Hepatic stellate cell (primary cell): Measurements from ENCODE around the gene CMSS1.

Source experiments
- DNase-seq: peaks from one replicate; pipeline ENCODE4 v3.0.0; 2011; ENCODE audit warnings: low spot score

The CMSS1 gene

DNA sequence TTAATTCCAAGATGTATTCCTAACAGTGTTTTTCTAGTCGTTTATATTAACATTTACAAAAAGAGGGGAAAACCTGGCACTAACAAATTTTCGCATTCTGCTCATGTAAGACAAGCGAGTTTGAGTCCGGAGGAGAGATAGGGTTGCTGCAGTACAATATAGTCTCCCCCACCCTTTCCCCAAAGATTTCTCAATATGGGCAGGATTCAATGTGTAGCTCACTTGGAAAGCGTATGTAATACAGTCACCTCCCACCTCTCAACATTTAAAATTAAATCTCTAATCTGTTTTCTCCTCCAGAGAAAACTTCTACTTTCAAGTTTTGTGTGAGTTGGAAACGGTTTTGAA, 57.9 kb downstream of the CMSS1 start:
- peak; percentile 15 for DNase-seq

DNA sequence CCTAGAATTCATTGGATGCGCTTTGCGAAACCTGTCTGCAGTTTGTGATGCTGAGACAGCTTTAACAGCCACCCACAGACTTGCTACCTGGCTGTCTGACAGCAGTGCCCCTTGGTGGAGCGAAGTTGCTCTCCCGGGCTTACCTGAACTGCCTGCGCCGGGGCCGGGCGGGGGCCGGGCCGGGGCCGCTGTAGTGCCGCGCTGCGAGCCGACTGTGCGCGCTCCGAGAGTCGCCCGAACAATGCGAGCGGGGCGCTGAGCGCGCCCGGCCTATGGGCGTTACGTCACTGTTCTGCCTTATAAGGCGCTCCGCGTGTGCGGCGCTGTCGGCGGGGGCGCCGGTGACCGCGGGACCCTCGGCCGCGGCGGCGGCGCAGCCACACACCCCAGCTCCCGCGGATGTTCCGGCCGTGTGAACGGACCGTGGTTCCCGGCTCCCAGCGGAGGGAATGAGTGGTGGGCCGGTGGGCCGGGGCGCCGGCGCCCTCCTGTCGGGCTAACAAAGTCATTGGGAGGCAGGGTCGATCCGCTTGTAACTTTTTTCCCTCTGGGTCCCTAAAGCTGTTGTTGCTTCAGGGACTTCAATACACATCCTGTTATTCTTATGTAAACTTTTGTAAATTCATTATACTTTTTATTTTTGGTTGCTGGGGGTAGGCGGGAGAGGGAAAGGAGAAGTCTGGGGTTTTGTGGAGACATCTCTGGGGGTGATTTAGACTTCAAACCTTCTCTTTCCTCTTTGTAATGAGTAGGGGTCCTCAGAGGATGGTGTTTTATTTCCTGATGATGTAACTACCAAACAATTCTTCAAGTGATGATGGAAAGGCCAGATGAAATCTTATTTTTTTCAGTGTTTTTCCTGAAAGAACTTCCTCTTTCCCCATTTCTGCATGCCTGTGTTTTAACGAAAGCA, 58.5 kb downstream of the CMSS1 start:
- peak; percentile 58 for DNase-seq

DNA sequence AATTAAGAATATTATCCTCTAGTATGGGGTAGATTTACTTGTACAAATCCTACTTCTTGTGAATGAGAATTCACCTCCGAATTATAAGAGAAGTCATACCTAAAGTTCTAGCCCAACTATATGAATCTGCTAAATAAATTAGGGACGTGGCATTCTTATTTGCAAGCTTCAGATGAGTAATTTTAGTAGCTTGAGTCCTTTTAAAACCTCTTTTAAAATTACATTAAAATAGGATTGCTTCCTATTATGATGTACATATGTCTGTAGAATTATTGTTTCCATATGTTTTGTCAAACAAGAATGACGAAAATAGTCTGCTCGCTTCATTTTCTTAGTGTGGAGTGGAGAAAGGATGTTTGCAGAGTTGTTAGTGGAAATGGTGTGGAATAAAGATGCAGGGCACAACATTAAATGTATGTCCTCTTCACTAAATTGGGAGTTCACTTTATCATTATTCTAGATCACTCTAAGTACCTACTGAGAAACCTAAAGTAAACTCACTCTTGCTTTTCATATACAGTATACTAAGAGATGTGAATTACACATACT, 59.4 kb downstream of the CMSS1 start:
- DNase-seq: no peak

DNA sequence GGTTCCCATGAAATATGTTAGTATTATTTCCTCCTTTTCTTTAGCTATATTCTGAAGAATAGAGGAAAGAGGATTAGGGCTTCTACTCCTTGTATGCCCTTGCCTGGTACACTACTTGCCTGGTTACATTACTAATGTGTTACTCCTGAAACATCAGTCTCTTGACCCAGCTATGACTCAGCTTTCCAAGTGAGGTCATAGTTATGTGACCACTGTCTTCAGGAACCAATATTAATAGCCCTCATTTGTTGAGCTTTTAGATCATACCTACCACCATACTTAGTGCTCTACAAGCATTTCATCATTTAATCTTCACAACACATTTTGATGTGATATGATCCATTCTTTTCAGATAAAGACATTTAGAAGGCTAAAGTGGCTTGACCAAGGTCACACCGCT, 60.3 kb downstream of the CMSS1 start:
- DNase-seq: peak; percentile 45

DNA sequence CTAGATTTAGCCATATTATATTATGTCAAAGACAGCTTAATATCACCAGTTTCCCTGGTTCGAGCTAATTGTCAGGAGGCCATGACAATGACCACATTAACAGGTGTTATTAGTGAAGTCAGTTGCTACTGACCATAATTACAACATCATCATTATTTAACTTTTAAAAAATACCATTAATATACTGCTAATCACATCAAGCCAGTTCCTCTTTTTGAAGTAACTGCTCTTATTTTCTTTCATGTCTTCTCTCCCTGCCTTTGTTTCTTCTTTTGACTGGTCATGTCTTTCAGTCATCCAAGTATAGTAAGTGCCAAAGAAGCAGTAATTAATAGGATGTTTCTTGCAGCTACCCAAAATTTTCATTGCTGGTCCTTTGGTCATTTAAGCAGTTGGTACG, 61.6 kb downstream of the CMSS1 start:
- no peak for DNase-seq

DNA sequence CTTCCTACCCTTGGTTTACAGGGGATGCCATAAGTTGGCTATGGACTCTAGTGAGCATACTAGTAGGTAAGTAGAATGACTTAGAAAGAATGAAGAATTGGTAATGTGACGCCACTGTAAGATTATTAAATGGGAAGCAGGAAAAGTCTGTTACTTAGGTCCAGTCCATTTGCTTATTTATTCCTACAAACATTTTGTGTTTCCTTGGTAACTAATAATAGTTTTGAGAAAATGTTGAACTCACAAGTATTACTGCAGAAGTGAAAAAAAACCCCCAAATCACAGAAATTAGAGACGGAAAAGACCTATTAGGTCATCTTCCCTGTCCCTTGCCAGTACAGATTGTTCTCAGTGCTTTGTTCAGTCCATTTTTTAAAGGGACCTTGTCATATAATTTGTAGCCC, 63.5 kb downstream of the CMSS1 start:
- DNase-seq: no peak

DNA sequence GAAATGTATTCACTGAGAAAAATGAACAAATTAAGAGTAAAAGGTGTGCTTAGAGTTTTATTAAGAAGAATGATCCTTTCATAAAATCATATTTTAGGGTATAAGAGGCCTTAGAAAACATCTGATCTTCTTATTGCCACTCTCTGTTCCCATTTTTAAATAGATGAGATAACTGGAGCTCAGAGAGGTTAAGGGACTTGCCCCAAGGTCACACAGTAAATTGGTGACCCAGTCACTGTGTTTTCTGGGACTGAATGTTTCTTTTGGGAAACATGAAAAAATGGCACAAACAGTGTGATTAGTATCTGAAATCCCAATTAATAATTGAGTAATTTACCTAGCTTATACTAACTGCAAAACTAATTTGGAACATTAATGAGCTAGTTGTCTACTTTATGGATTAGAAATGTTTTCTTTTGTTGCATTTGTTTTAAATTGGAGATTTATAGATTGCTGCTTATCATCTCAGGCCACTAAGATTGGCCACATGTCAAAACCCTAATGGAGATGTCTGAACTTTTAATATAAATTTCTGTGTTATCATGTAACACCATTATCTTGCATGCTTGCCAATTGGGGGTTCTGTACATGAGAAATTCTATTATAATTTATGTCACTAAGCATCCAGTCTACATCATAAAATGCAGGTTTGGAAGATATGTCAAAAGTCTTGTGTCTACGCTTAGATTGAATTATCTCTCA, 64.9 kb downstream of the CMSS1 start:
- DNase-seq: no peak

DNA sequence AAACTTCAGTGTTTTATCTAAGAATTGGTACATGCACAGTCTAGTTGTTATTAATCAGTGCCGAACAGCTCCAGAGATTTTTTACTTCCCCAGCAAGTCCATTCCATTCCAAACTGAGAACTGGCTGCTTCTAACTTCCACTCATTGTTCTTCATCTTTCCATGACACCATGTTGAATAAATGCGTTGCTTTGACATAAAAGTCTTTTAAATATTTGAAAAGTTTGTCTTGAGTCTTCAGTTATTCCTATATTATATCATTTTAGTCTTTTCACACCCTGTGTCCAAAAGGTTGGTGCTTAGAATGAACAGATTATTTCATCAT, 65.4 kb downstream of the CMSS1 start:
- no peak for DNase-seq

DNA sequence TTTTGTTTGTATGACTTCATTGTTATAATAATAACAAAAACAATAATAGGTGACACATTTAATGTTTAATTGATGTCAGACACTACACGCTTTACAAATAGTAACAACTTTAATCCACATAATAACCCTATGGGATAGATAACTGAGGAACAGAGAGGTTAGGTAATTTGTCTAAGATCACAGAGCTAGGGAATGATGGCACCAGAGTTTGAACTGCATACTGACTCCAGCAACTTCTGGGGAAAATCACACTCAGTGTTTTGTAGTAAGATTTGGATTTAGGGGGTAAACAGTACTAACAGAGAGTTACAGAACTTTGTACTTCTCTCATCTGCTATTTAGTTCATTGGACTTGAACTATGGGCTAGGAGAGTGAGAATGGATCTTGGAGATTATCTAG, 66.0 kb downstream of the CMSS1 start:
- no peak for DNase-seq

DNA sequence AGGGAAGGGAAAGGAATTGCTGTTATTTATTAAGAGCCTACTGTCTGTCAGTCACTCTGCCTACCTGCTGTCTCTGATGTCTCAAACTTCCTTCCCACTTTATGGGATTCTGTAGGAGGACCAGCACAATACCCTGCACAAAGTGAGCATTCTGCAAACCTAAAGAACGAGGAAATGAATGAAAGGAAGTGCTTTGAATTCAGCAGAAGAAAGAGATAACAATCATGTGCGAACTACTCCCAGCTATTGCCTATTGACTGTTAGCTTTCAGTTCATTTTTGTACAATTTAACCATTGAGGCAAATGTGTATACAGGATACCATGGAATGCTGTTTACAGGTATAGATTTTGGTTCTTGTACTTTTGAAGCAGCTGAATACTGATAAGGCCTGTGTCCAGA, 66.8 kb downstream of the CMSS1 start:
- no peak for DNase-seq

DNA sequence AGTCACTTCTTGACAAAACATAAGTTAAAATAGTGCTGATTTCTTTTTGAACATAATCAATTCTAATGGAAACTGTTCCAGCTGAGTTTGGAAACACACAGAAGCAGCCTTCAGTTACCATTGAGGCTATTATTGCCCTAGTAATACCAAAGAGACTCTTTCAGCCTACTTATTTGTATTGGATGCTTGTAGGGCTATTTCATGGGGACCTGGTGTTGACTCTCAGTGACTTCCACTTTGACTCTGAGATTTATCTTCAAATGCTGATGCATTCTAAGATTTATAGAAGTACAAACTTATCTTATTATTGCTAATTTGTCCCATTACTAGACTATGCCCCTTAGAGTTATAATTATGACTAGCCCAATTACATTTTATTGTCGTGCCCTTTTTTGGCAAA, 67.4 kb downstream of the CMSS1 start:
- DNase-seq: no peak

DNA sequence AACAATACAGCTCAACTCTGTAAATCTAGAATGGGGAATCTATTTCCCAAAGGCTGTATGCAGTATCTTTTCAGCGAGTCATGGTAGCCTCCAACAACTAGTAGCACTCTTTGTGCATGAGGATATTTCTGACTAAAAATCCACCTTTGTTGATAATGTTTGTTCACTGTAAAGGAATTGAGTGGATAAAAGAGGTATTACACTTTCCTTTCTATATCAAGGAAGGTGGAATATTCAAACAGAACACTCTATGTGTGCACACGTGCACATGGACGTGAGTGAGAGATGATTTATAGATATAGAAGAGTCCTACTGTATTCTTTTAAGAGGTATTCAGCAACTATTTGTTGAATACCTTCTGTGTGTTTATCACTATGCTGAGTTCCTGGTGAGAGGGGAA, 68.2 kb downstream of the CMSS1 start:
- no peak for DNase-seq

DNA sequence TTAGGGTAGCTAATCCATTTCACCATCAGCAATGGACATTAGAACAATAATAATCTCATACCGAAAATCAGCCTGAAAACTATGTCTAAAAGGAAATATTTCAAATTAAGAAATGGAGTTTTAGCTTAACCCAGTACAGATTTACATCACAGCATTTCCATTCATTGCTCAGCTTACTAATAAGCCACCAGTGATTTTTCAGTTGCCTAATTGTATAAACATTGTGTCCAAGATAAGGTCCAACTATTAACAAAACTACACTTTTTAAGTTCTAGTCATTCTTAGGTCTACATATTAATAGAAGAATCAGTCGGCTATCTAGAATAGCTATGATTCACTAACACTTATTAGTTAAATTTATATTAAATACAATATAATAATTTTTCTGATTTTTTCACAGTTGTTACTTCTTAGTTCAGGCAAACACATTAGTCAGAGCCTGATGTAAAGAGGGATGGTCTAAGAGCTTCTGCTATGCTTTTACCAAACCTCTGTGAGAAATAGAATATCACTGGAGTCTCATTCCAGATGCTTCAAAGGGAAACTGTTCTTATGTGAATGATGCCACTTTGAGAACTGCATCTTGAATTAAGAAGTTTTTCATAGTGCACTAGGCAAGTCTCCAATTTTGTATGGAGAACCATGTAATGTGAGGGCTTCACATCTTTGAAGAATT, 74.1 kb downstream of the CMSS1 start:
- no peak for DNase-seq

DNA sequence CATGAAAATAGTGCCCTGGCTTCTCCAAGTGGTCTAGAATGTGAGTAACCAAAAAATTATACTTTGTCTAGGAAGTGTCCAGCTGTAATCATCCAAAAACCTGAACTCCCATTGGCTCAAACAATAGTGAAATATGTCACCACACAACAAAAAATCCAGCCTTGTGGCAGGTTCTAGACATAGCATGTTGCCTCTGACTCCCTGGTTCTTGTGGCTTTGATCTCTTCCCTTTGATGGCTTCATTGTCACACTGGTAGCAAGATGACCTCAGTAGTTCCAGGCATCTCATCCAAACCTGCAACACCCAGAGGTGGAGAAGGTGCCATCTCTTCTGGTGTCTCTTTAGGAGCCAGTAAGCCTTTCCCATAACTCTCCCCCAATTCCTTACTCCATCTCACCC, 74.7 kb downstream of the CMSS1 start:
- no peak for DNase-seq

DNA sequence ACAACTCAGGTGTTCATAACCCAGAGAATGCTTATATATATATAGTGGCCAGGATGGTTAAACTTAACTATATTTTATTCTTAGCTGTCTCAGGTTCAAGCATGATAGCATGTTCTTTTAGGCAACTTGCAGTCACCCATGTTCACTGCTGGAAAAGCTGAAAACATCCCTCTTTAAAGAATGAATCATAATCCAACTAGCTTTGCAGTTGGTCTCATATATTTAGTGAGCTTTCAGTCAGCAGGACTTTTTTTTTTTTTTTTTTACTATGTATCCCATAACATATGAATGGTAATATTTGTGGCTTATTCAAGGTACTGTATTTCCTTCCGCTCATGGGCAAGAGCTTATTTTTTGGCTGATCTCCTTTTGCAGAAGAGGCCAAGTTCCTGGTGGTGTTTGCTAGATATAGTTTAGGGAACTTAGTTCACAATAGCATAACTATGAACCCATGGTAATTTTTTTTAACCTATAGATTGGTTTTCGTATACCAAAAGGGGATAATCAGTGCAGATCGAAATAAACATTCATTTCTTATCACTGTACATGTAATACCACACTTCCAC, 77.6 kb downstream of the CMSS1 start:
- no peak for DNase-seq

DNA sequence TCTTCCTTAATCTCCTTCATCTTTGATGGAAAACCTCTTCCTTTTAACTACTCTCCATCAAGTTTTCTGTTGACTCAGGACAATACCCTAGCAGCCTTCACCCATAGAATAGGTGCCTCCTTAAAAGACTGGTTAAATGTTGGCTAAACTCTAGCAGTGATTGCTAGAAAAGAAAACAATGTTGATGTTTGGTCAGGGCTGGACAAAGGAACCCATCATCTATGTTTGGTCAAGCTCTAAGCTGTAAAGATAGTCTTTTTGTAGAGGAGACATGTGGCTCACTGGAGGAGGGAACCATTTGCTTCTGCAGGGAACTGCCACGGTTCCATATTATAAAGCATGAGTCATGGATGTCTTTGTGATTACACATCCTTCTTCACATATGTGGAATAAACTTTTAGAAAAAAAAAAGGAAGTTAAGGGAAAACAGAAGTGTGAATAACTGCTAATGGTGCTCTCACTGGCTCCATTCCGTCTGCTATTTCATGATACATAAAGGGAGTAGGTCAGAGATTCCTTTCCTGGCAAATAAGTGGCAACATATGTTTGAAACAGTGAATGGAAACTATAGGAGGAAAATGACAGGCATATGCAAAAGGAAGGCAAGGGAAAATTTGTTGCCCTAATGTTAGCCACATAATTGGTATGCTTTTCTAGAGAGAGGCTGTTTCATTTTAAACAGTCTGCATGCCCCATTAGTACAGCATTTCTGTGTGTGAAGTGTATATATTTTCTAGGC, 78.2 kb downstream of the CMSS1 start:
- DNase-seq: peak; percentile 38

DNA sequence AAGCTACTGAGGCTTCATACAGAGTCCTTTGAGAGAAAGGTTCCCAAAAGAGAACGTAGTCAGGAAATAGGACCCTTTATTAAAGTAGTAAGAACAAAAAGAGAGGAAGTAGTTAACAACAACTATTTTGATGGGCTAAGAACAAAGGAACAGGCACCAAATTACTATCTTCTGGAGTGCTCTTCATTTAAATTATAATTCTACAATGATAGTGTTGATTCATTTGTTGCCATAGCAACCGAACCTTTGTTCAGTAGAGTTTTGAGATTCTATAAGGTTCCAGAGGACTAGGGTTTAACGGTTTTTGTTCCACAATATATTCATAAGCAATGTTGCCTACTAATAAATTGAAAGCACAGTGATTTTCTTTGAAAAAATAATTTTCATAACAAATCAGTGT, 78.8 kb downstream of the CMSS1 start:
- no peak for DNase-seq

DNA sequence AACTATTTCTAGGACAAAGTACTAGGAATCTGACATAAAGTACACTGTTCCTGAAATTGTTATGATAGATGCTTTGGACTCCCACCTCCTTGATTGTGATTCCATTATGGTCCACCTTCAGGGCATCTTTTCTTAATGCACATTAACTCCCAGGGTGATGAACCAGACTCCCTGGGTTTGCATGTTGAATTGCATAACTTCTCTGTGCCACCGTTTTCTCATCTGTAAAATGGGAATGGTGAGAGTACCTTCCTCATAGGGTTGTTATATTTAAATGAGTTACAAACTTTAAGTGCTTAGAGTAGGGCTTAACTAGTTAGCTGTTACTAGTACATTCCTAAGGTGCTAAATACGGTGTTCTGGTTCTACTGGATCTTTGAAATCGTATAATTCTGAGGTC, 81.9 kb downstream of the CMSS1 start:
- DNase-seq: no peak

DNA sequence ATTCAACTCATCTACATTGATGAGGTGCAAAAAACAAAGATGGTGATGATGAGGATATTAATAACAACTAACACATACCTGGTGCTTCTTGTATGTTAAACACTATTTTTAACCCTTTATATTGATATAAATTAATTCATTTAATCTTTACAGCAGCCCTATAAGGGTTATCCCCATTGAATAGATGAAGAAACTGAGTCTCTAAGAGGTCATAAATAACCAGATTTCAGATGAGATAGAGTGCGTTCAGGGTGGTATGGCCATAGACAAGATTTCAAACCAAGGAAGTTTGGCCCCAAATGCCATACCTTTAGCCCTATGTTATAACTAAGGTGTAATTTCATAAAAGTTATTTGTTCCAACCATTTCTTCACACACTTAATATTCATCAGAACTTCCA, 82.6 kb downstream of the CMSS1 start:
- DNase-seq: no peak

DNA sequence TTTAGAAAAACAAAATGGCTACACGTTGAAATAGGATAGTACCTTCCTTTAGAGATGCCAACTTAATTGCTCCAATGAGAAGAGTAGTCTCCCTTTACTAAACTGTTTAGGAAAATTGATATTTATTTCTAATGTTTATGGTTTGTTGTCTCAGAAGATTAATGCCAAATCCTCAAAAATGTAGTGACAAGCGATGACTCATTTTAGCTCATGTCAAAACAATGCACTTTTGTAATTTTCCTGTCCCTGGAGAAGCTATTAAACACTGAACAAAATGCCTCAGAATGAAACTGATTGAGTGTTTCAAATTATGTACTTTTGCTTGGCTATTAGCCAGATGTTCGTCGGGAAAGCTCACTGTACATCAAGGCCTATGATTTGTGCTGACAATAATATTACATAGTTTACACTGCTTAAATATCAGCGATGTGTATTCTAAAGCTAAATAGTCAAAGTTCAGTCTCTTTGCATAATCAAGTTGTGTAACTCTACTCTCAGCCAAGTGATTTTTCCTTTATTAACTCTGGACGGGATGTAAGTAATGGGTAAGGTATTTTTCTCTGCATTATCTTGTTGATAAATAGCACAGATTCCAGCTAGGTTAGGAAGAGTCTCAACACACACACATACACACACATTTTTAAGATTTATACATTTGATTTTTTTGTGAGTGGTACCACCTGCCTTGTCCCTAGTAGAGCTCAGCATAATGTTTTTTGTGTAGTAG, 83.7 kb downstream of the CMSS1 start:
- DNase-seq: peak; percentile 19

DNA sequence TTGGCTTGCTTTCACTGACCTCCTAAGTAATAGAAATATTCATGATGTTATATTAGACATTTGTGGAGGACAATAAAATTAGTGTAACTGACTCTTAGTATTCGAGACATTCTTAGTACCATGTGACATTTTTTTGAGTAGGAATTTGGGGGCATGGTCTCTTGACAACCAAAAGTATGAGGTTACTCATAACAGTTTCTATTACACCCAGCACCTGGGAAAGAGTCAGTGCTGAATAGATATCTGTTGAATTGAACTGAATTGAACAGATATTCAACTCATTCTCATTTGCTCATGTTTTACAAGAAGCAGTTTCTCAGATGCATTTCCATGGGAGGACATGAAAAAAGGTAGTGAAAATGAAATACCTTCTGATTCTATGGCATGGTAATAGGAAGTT, 84.4 kb downstream of the CMSS1 start:
- DNase-seq: peak; percentile 11
